Mononuclear cell (primary cell): ENCODE data around the gene LARGE1. TPM values are rescaled to one million over a fixed set of nuclear protein-coding genes. Genes with fewer than 3 reads are reported as not detected.
"Not testable (repeated sequence)": the region's sequence is repeated elsewhere in the genome, so short reads cannot be mapped to it uniquely, and the experiment has no call there.

ENCODE experiments used
- H3K27me3 ChIP-seq: 2 replicates; pipeline ENCODE4 v1.6.0; 2011; ENCODE audit warnings: low read length, control low read depth; ENCODE audit not compliant: insufficient read depth
- H3K4me1 ChIP-seq: 2 replicates; pipeline ENCODE4 v1.5.1; 2011; ENCODE audit warnings: mild to moderate bottlenecking, low read length, control low read depth; ENCODE audit not compliant: insufficient read depth
- H3K4me3 ChIP-seq: 2 replicates; pipeline ENCODE4 v1.5.1; 2011; ENCODE audit warnings: mild to moderate bottlenecking, low read length, moderate library complexity
- H3K9me3 ChIP-seq: 2 replicates; pipeline ENCODE4 v1.5.1; 2011; ENCODE audit warnings: low read depth, mild to moderate bottlenecking, control low read depth, low read length
- total RNA-seq: library from RNA; depleted of rRNA; stranded (reverse); fragments of >200 nt; gene quantifications from one replicate; pipeline ENCODE4 v1.2.3, GENCODE V29; 2012

Gene LARGE1
- total RNA-seq, 1 donor, result 3.9 TPM

DNA sequence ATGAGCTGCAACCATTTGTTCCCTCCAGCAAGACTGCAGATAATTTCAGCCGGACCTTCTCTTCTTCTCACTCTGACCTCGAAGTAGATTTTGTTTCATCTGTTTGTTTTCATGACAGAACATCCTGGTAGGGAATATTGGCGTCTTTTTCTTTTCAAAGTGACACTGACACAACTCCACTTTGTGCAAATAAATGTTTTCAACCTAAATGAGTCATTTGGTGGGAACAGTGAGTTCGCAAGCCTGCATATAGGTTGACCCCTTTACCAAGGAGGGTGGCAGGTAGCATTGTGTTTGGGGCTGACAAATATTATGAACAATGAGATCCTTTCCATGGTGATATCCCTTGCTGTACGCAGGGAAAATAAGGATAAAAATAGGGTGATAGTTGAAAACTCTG, 55.0 kb downstream of the LARGE1 start:
- Histone ChIP-seq H3K9me3 (no peaks in the 10 kb centered on the region), H3K4me1 (no peaks in the 10 kb centered on the region), H3K27me3 (no peaks in the 10 kb centered on the region), H3K4me3 (no peak overlapping the region)

DNA sequence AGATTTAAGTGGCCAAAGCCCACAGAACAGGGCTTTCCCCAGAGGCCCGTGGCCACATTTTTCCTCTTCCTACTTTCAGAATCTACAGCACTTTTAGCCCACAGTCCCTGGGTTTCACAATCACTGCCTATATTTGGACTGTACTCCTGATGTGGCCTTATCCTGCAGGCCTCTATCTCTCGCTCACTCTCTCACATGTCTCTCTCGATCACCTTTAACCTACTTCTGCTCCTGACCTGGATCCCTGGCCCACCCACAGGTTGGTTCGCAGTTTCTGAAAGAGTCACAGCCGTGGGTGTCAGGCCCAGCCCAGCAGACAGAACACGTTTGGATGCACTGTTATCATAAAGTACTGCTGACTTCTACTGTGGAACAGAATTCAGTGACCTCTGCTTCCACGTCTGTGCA, 55.5 kb downstream of the LARGE1 start:
- Histone ChIP-seq H3K27me3 (no peaks in the 10 kb centered on the region), H3K9me3 (no peaks in the 10 kb centered on the region), H3K4me3 (no peak overlapping the region), H3K4me1 (no peaks in the 10 kb centered on the region)

DNA sequence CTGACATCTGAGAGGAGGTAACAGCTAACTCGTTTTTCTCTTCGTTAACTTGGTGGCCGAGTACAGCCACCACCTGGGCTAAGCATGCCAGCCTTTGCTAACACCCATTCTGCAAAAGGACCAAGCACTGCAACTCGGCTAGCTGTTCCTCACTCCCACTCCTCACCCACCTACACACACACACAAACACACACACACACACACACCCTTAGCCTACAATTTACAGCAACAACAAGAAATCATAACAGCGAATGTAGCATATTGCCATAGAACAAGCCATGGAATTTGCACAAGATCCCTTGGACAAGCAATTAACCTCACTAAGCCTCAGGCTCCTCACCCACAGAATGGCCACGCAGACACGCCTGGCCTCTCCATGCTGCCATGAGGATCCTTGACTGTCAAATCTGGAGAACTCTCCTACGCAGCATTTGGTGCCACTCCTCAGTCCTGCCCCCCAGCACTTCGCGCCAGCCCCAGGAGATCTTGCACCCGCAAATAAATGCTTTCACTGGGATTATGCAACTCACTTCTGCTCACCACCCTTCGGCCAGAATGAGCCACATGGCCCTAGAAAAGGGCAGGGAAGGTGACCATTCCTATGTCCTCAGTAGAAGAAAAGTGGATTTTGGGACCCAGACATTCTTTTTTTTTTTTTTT, 58.9 kb downstream of the LARGE1 start:
- Histone ChIP-seq H3K4me3 (no peak overlapping the region), H3K9me3 (no peaks in the 10 kb centered on the region), H3K4me1 (no peaks in the 10 kb centered on the region), H3K27me3 (no peaks in the 10 kb centered on the region)

DNA sequence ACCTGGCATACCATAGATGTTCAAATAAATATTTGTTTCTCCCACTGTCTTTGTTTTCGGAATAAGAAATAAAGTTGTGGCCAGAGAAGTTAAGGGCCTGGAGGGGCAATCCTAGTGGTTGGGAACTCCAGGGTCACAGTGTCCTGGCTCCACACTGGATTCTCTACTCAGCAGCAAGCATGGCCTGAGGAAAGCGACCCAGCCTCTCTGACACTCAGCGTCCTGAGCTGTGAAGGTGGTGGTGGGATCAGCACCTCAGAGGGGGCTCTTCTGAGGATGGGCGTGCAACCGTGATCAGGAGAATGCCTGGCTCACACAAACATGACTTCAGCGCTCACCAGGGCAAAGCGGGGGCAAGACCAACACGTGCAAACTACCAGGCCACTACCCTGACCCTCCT, 59.9 kb downstream of the LARGE1 start:
- Histone ChIP-seq H3K4me3 (no peak overlapping the region), H3K4me1 (no peaks in the 10 kb centered on the region), H3K27me3 (no peaks in the 10 kb centered on the region), H3K9me3 (no peaks in the 10 kb centered on the region)

DNA sequence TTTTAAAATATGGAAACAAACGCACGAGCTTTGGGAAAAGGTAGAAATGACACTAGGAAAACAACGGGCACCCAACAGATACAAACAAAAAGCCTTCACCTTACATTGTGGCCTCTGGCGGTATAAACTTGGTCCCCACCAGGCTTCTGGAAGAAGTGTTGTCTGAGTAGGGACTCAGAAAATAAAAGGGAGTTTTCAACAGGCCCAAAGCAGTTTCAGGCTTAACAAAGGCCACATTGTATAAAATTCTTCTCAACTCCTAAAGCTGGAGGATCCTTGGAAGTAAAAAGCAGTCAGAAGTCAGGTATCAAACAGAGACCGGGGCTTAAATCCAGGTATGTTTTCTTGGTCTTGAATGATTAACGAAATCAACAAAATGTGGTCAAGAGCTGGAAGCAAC, 61.0 kb downstream of the LARGE1 start:
- Histone ChIP-seq H3K4me1 (no peaks in the 10 kb centered on the region), H3K4me3 (no peak overlapping the region), H3K27me3 (no peaks in the 10 kb centered on the region), H3K9me3 (no peaks in the 10 kb centered on the region)

GRCh38 chr22:33858653-33859052, 61.6 kb downstream of the LARGE1 start:
- H3K9me3 ChIP-seq, H3K27me3 ChIP-seq, H3K4me1 ChIP-seq, H3K4me3 ChIP-seq: not testable (repeated sequence)

- not testable (repeated sequence) for H3K9me3 ChIP-seq, H3K4me3 ChIP-seq, H3K27me3 ChIP-seq, H3K4me1 ChIP-seq
Observed at GRCh38 chr22:33857767-33858166, 62.5 kb downstream of the LARGE1 start.

GRCh38 chr22:33854724-33855123, 65.6 kb downstream of the LARGE1 start:
- Histone ChIP-seq H3K9me3 (no peaks in the 10 kb centered on the region), H3K4me1 (peaks cover 9% of the 10 kb centered on the region), H3K4me3 (no peak overlapping the region), H3K27me3 (no peaks in the 10 kb centered on the region)

DNA sequence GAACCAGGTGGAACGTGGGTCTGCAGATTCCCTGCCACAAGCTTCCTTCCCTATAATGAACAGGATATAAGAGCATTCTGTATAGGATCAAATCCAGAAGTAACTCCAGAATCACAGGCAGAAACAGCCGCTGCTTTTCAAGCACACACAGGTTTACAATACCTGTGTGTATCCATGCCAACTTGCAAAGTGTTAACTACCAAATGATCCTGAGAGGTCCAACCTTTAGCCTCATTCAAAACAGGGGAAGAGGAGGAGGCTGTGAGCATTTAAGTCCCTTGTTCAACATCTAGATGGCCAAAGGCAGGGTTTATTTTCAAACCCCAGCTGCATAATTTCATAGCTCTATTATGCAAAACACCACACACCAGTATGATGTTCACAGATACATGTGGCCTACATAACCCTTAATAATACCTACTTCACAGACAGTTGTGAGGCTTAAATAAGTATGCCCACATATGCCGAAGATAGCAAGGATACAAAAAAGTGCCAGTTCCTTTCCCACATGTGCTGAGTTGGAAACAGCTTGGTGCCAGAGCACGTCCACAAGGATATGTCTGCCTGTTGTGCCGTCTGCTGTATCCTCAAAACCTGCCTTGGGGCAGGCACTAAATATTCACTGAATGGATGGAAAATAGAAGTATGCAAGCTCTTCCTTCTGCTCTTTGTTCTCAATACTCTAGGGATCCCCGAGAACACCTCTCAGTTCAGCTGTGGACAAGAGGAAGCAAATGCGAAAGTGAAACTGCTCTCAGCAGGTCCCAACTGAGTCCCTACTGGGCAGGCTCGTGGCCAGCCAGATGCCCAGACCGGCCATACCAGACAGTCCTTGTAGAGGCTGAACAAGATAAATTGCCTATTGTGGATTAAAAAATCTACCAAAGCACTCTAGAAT, 66.8 kb downstream of the LARGE1 start:
- Histone ChIP-seq H3K4me3 (peak overlapping the region; percentile 24), H3K9me3 (no peaks in the 10 kb centered on the region), H3K27me3 (no peaks in the 10 kb centered on the region), H3K4me1 (peaks cover 9% of the 10 kb centered on the region)

GRCh38 chr22:33851821-33852384, 68.4 kb downstream of the LARGE1 start:
- H3K4me1 ChIP-seq, result peaks cover 9% of the 10 kb centered on the region
- no peak overlapping the region for H3K4me3 ChIP-seq
- no peaks in the 10 kb centered on the region for H3K27me3 ChIP-seq
- peaks cover 5% of the 10 kb centered on the region for H3K9me3 ChIP-seq

DNA sequence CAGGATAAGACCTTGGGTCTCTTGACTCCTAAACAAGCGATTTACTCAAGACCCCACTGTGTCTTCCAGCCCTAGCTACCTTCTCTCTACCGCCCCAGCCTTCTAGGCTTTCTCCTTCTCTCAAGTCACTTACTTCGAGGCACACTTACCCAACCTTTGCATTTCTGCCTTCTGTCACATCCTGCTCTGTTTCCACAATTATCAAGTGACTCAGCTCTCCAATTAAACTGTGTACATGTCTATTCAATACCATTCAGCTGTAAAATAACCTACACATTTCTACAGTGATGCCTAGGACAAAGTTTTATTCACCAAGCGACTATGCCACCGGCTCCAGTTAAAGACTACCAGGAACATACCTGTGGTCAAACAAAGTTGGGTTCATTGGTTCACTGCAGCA, 69.0 kb downstream of the LARGE1 start:
- Histone ChIP-seq H3K27me3 (no peaks in the 10 kb centered on the region), H3K4me3 (no peak overlapping the region), H3K9me3 (peaks cover 5% of the 10 kb centered on the region), H3K4me1 (peaks cover 9% of the 10 kb centered on the region)

- Histone ChIP-seq H3K4me1 (peaks cover 9% of the 10 kb centered on the region), H3K27me3 (no peaks in the 10 kb centered on the region), H3K4me3 (no peak overlapping the region), H3K9me3 (peaks cover 5% of the 10 kb centered on the region)
Observed at GRCh38 chr22:33850724-33851123, 69.6 kb downstream of the LARGE1 start.

DNA sequence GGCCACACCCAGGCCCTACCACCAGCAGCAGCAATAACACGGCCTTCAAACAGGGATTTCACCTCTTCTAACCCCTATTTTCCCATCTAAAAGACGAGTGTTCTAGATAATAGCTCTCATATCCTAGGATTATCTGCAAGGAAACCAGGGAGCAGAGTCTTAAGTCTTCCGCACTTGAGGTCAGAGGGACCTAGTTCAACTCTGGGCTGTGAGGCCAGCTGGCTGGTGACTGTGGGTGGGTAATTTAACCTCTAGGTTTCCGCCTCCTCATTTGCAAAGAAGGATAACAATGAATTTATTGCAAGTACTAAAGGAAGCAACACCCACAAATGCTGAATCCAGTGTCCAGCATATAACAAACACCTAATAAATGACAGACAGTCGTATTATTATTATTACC, 70.1 kb downstream of the LARGE1 start:
- H3K4me3 ChIP-seq, result no peak overlapping the region
- H3K9me3 ChIP-seq, result peaks cover 5% of the 10 kb centered on the region
- H3K27me3 ChIP-seq, result no peaks in the 10 kb centered on the region
- H3K4me1 ChIP-seq, result peaks cover 9% of the 10 kb centered on the region

GRCh38 chr22:33848251-33848650, 72.0 kb downstream of the LARGE1 start:
- H3K4me1 ChIP-seq, result peaks cover 3% of the 10 kb centered on the region
- peaks cover 5% of the 10 kb centered on the region for H3K9me3 ChIP-seq
- no peaks in the 10 kb centered on the region for H3K27me3 ChIP-seq
- H3K4me3 ChIP-seq, result no peak overlapping the region

DNA sequence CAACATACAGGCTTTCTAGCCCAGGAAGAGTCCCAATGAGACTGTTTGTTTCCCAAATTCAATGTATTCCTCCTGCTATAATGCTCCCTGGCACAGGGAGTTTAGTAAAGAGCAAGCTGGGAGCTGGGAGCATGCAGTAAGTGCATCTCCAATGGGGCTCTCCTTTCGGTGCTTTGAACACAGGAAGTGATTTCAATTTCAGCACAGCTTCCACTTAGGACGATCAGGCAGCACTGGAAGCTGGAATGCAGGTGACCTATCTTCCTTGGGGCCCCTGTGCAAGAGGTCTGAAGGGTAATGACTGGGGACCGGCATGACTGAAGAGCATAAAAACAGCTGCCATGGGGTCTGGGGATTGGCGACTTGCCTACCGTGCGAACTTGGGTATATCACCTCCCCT, 76.0 kb downstream of the LARGE1 start:
- H3K9me3 ChIP-seq, result peaks cover 5% of the 10 kb centered on the region
- no peaks in the 10 kb centered on the region for H3K27me3 ChIP-seq
- no peaks in the 10 kb centered on the region for H3K4me1 ChIP-seq

More for the DNA sequence above, 76.0 kb downstream of the LARGE1 start:
- H3K4me3 ChIP-seq, result no peak overlapping the region
